H1 (cell line): ENCODE data around the gene GLE1. TPM values are rescaled to one million over a fixed set of nuclear protein-coding genes. Genes with fewer than 3 reads are reported as not detected.

Experiments used
- CTCF ChIA-PET: fragments of 300-600 bp; sonication (Branson Sonifier 250); formaldehyde crosslinking; loops from one replicate; lab custom pipeline; 2021; ENCODE audit not compliant: partially characterized antibody; lab: Charles Lee
- POLR2A ChIA-PET: fragments of 300-600 bp; sonication (Branson Sonifier 250); formaldehyde crosslinking; loops from one replicate; lab custom pipeline; 2021; ENCODE audit warnings: inconsistent platforms; ENCODE audit not compliant: partially characterized antibody; lab: Charles Lee
- DNase-seq, 2 experiments: peaks; one replicate each; pipeline versions ENCODE4 v3.0.0 to v3.0.0-alpha.2; 2010 to 2022; ENCODE audit warnings: low spot score in 2 of 2, low read depth in 1 of 2, mixed read lengths in 1 of 2
- FAIRE-seq: peaks from 2 replicates; lab custom pipeline; 2011; peaks lifted over from hg19 to GRCh38; lab: Jason Lieb, UNC
- H2AFZ ChIP-seq: 2 replicates; pipeline ENCODE4 v1.8.1; 2012; ENCODE audit warnings: low read length, inconsistent platforms
- H2AK5ac ChIP-seq: 2 replicates; pipeline ENCODE4 v1.6.1; 2013; ENCODE audit warnings: low read depth, low read length
- H2BK120ac ChIP-seq: replicated peaks from 2 replicates; pipeline ENCODE3; 2013; ENCODE audit warnings: low read depth, low read length, inconsistent platforms
- H2BK12ac ChIP-seq: 2 replicates; pipeline ENCODE4 v1.6.1; 2013; ENCODE audit warnings: low read depth, low read length
- H2BK15ac ChIP-seq: 2 replicates; pipeline ENCODE4 v1.6.1; 2013; ENCODE audit warnings: low read length
- H2BK20ac ChIP-seq: 2 replicates; pipeline ENCODE4 v1.6.1; 2013; ENCODE audit warnings: low read length
- H2BK5ac ChIP-seq: 2 replicates; pipeline ENCODE4 v1.6.1; 2013; ENCODE audit warnings: low read depth, low read length
- H3K14ac ChIP-seq: 2 replicates; pipeline ENCODE4 v1.6.1; 2013; ENCODE audit warnings: inconsistent platforms; ENCODE audit not compliant: insufficient read length
- H3K18ac ChIP-seq: 2 replicates; pipeline ENCODE4 v1.6.1; 2013; ENCODE audit warnings: low read length; ENCODE audit errors: extremely low read depth
- H3K23ac ChIP-seq: 2 replicates; pipeline ENCODE4 v1.6.1; 2013; ENCODE audit warnings: inconsistent platforms; ENCODE audit not compliant: insufficient read length
- H3K23me2 ChIP-seq: 2 replicates; pipeline ENCODE4 v1.6.1; 2013; ENCODE audit warnings: low read depth, low read length
- H3K27ac ChIP-seq: 2 replicates; pipeline ENCODE4 v1.6.1; 2011; ENCODE audit warnings: low read depth, low read length, inconsistent platforms
- H3K27me3 ChIP-seq, 4 experiments: replicated peaks in 1 of 4; 1 replicate in 1 of 4; 2 replicates in 3 of 4; pipeline versions ENCODE4 v1.6.1 to v1.8.1; 2011 to 2013; ENCODE audit warnings: low read length in 3 of 4, mild to moderate bottlenecking in 3 of 4, inconsistent platforms in 2 of 4, mixed read lengths in 2 of 4, moderate library complexity in 1 of 4; ENCODE audit not compliant: control insufficient read depth in 3 of 4, insufficient read depth in 3 of 4; ENCODE audit errors: extremely low read depth in 1 of 4
- H3K36me3 ChIP-seq, 4 experiments: 2 replicates each; pipeline versions ENCODE4 v1.6.1 to v1.8.1; 2011 to 2013; ENCODE audit warnings: mild to moderate bottlenecking in 4 of 4, low read length in 3 of 4, moderate library complexity in 2 of 4, control low read depth in 1 of 4, inconsistent platforms in 1 of 4; ENCODE audit not compliant: insufficient read depth in 4 of 4, control insufficient read depth in 2 of 4
- H3K4ac ChIP-seq: replicated peaks from 2 replicates; pipeline ENCODE3; 2013; ENCODE audit warnings: low read length, low read depth, mixed read lengths, inconsistent platforms; ENCODE audit not compliant: insufficient read length
- H3K4me1 ChIP-seq, 4 experiments: replicated peaks in 1 of 4; 1 replicate in 1 of 4; 2 replicates in 3 of 4; pipeline versions ENCODE4 v1.6.1 to v1.8.1; 2011 to 2013; ENCODE audit warnings: low read length in 3 of 4, inconsistent platforms in 2 of 4, mixed read lengths in 1 of 4; ENCODE audit not compliant: insufficient read depth in 4 of 4, control insufficient read depth in 3 of 4
- H3K4me2 ChIP-seq, 2 experiments: 2 replicates each; pipeline versions ENCODE4 v1.6.1 to v1.8.1; 2011 to 2013; ENCODE audit warnings: low read depth in 2 of 2, low read length in 2 of 2, control low read depth in 1 of 2, inconsistent platforms in 1 of 2, mild to moderate bottlenecking in 1 of 2; ENCODE audit not compliant: insufficient read depth in 1 of 2
- H3K4me3 ChIP-seq, 4 experiments: fragments of 200-600, 300-600 bp in 1 of 4; sonication (generic), shearing (Covaris generic), sonication (Bioruptor Twin) in 1 of 4; 2 replicates each; pipeline versions ENCODE4 v1.5.1 to v1.8.1; 2011 to 2016; ENCODE audit warnings: low read length in 4 of 4, low read depth in 3 of 4, control low read depth in 2 of 4, inconsistent platforms in 2 of 4, mild to moderate bottlenecking in 2 of 4, mixed read lengths in 1 of 4, moderate library complexity in 1 of 4; ENCODE audit not compliant: insufficient read depth in 2 of 4; ENCODE audit errors: extremely low read depth in 1 of 4
- H3K56ac ChIP-seq: replicated peaks from 2 replicates; pipeline ENCODE3; 2013; ENCODE audit warnings: low read depth, mild to moderate bottlenecking, mixed read lengths, low read length, inconsistent platforms; ENCODE audit not compliant: insufficient read length
- H3K79me1 ChIP-seq: 2 replicates; pipeline ENCODE4 v1.6.1; 2013; ENCODE audit warnings: low read depth, low read length, control low read depth
- H3K79me2 ChIP-seq, 2 experiments: 2 replicates each; pipeline versions ENCODE4 v1.6.1 to v1.8.1; 2012 to 2013; ENCODE audit warnings: low read length in 2 of 2, mild to moderate bottlenecking in 2 of 2, inconsistent platforms in 1 of 2; ENCODE audit not compliant: insufficient read depth in 2 of 2, control insufficient read depth in 1 of 2
- H3K9ac ChIP-seq, 4 experiments: replicated peaks in 1 of 4; 1 replicate in 1 of 4; 2 replicates in 3 of 4; pipeline versions ENCODE4 v1.6.1 to v1.8.1; 2011 to 2013; ENCODE audit warnings: low read depth in 3 of 4, low read length in 3 of 4, control low read depth in 2 of 4, mild to moderate bottlenecking in 2 of 4, moderate library complexity in 2 of 4, inconsistent platforms in 1 of 4; ENCODE audit errors: extremely low read depth in 1 of 4
- H3K9me3 ChIP-seq, 2 experiments: 2 replicates each; pipeline versions ENCODE4 v1.6.1 to v1.8.1; 2012 to 2013; ENCODE audit warnings: mild to moderate bottlenecking in 2 of 2, moderate library complexity in 2 of 2, control low read depth in 1 of 2, inconsistent platforms in 1 of 2, low read depth in 1 of 2, low read length in 1 of 2, mixed read lengths in 1 of 2; ENCODE audit not compliant: insufficient read depth in 2 of 2
- H4K20me1 ChIP-seq, 2 experiments: replicated peaks in 1 of 2; 2 replicates each; pipeline versions ENCODE3 to v1.8.1; 2011 to 2013; ENCODE audit warnings: inconsistent platforms in 2 of 2, low read length in 2 of 2, mild to moderate bottlenecking in 1 of 2; ENCODE audit not compliant: insufficient read depth in 2 of 2, control insufficient read depth in 1 of 2
- H4K5ac ChIP-seq: 2 replicates; pipeline ENCODE4 v1.6.1; 2013; ENCODE audit warnings: low read length, low read depth, mixed read lengths, inconsistent platforms; ENCODE audit not compliant: insufficient read length
- H4K8ac ChIP-seq: 2 replicates; pipeline ENCODE4 v1.8.0; 2013; ENCODE audit warnings: mild to moderate bottlenecking, moderate library complexity, low read length, inconsistent platforms; ENCODE audit not compliant: insufficient read depth; ENCODE audit errors: extremely low read depth
- H4K91ac ChIP-seq: replicated peaks from 2 replicates; pipeline ENCODE3; 2013; ENCODE audit warnings: low read length, mixed read lengths, inconsistent platforms; ENCODE audit not compliant: insufficient read length
- ASH2L ChIP-seq: fragments of 200-600, 300-600 bp; sonication (generic); IDR thresholded peaks from one replicate; pipeline ENCODE4 v1.7.1; 2017; ENCODE audit warnings: low read length
- KDM5A ChIP-seq: fragments of 200-600 bp; IDR thresholded peaks from 2 replicates; pipeline ENCODE4 v1.7.1; 2012; ENCODE audit warnings: mild to moderate bottlenecking, low read length, inconsistent platforms, mixed read lengths
- POLR2A ChIP-seq, 2 experiments: IDR thresholded peaks; 1 replicate in 1 of 2; 2 replicates in 1 of 2; pipeline ENCODE4 v1.6.1; 2011; ENCODE audit warnings: low read depth in 2 of 2, low read length in 2 of 2, mild to moderate bottlenecking in 2 of 2; ENCODE audit errors: control extremely low read depth in 1 of 2
- RBBP5 ChIP-seq: IDR thresholded peaks from 2 replicates; pipeline ENCODE4 v1.7.1; 2012; ENCODE audit warnings: low read depth, mild to moderate bottlenecking, inconsistent platforms, low read length, moderate library complexity, borderline replicate concordance
- RNF2 ChIP-seq: fragments of 200-900, 300-1000 bp; sonication (generic); IDR thresholded peaks from 2 replicates; pipeline ENCODE4 v1.7.1; 2016; ENCODE audit warnings: borderline replicate concordance, low read depth, mild to moderate bottlenecking, antibody characterized with exemption, low read length; ENCODE audit not compliant: poor library complexity, severe bottlenecking; ENCODE audit errors: missing control alignments
- SAP30 ChIP-seq: fragments of 300-600 bp; sonication (generic); IDR thresholded peaks from 2 replicates; pipeline ENCODE4 v1.7.1; 2012; ENCODE audit warnings: low read length, moderate library complexity, mild to moderate bottlenecking, inconsistent platforms; ENCODE audit not compliant: insufficient read depth, insufficient replicate concordance
- YY1 ChIP-seq: IDR thresholded peaks from 2 replicates; pipeline ENCODE4 v1.6.1; 2011; ENCODE audit warnings: low read depth, mild to moderate bottlenecking, low read length
- ZNF274 ChIP-seq: IDR thresholded peaks from 2 replicates; pipeline ENCODE4 v1.7.0; 2012; ENCODE audit warnings: low read length, borderline replicate concordance; ENCODE audit errors: extremely low read depth
- WGBS, 2 experiments: shearing (Covaris generic) in 1 of 2; methylation state at CpG; one replicate each; pipeline versions ENCODE4 v1.1.6 to v1.1.7; 2013 to 2015; ENCODE audit warnings: low lambda C conversion rate in 2 of 2, mixed read lengths in 2 of 2, inconsistent platforms in 1 of 2, low coverage in 1 of 2, missing lambda C conversion rate in 1 of 2; ENCODE audit not compliant: insufficient replicate concordance in 2 of 2, insufficient coverage in 1 of 2, insufficient read length in 1 of 2; ENCODE audit errors: extremely low coverage in 1 of 2, missing lambda C conversion rate in 1 of 2; 5-methylcytosine and 5-hydroxymethylcytosine counted together
- polyA plus RNA-seq, 7 experiments: library from polyadenylated mRNA; depleted of rRNA in 3 of 7; stranded (reverse) in 5 of 7; unstranded in 2 of 7; fragments of >200 nt in 5 of 7; fragments of 200-250 nt in 2 of 7; gene quantifications; 1 replicate in 5 of 7; 2 replicates in 1 of 7; 4 replicates in 1 of 7; pipeline versions ENCODE4 v1.2.1 to v1.2.3, GENCODE V29; 2011 to 2013; ENCODE audit warnings: missing spikeins in 2 of 7, mixed read lengths in 2 of 7
- total RNA-seq: library from RNA; stranded (reverse); fragmentation: NEBNext Ultra II Directional; extraction: Animal tissue kit (Norgen Biotek cat#: 25700); gene quantifications from 2 replicates; pipeline ENCODE4 v1.2.1, GENCODE V29; 2021

GLE1 gene
- total and polyA plus RNA-seq, 2 of the 8 experiments (the other 6 are each of a cell fraction or from before 2014, with no cell fraction given): 9.6 to 14.9 TPM

DNA sequence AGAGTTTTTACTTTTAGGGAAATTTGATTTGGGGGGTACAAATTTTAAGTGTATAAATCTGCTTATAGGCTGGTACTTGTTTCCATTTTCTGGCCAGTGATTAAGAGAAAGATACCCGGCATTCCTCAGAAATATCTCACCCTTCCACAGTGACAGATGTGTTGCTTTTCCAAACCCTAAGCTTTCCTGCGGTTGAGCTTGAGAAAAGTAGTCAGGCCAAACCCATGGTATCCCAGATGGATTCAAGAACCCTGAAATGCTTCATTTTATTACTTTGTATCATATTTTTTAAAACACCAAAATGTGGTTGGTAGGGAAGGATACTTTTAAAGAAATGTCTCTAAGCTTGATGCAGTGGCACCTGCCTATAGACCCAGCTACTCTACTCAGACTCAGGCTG lies 71.4 kb downstream of the GLE1 start:
- Histone ChIP-seq H3K14ac (no peak overlapping the region), H4K91ac (no peak overlapping the region), H2BK12ac (no peak overlapping the region), H4K8ac (no peak overlapping the region), H2BK20ac (no peak overlapping the region), H2AFZ (no peak overlapping the region), H2BK120ac (no peak overlapping the region)
- TF ChIP-seq YY1 (no peak), POLR2A (IDR thresholded peaks at IDR 0.05; ENCODE audit: control extremely low read depth in 1 of 2, low read depth in 2 of 2, low read length in 2 of 2) (no peak), SAP30 (no peak), RBBP5 (no peak), RNF2 (no peak), ASH2L (no peak), ZNF274 (no peak), KDM5A (no peak)
- TF ChIP-seq, all 59 proteins: peak for 0
- no peak overlapping the region for H4K5ac ChIP-seq
- peaks cover 29 to 70% (median 49%) of the 10 kb centered on the region in 4 experiments for H3K36me3 ChIP-seq
- DNase-seq: no peak
- H3K9me3 ChIP-seq: no peaks in the 10 kb centered on the region
- no peak overlapping the region for H3K9ac ChIP-seq
- H3K56ac ChIP-seq: no peak overlapping the region
- ChIA-PET CTCF (interaction anchor here (1.3 kb wide), 1 partner anchor 17 kb away, joined by 4 read pairs; no protein-coding TSS in a partner anchor), POLR2A (no interaction called here)
- H2AK5ac ChIP-seq: no peak overlapping the region
- H3K79me1 ChIP-seq: no peaks in the 10 kb centered on the region
- no peak overlapping the region for H2BK15ac ChIP-seq
- H3K27me3 ChIP-seq: peaks cover 0 to 2% (median 0%) of the 10 kb centered on the region in 4 experiments; a peak in 1 of 7 replicates
- no peak overlapping the region for H3K4me3 ChIP-seq
- WGBS, 2 experiments: 94% methylated on average over 2 of the region's 2 CpGs; no CpG with 5 or more reads in 1 of the 2 experiments
- no peak overlapping the region for H3K23ac ChIP-seq
- no peak overlapping the region for H3K4me2 ChIP-seq
- no peak for FAIRE-seq
- H3K23me2 ChIP-seq: no peaks in the 10 kb centered on the region
- H2BK5ac ChIP-seq: no peak overlapping the region
- no peak overlapping the region for H3K27ac ChIP-seq
- H3K4me1 ChIP-seq: no peaks in the 10 kb centered on the region
- no peaks in the 10 kb centered on the region for H3K79me2 ChIP-seq
- no peak overlapping the region for H3K18ac ChIP-seq
- H4K20me1 ChIP-seq: peaks cover 0 to 6% of the 10 kb centered on the region in 2 experiments
- H3K4ac ChIP-seq: no peak overlapping the region
